K562 (cell line): Measurements from ENCODE around the gene ZNF385C. TPM values are rescaled to one million over a fixed set of nuclear protein-coding genes. Genes with fewer than 3 reads are reported as not detected.

Experiments
- BCL6 ChIP-seq: fragments of 250-450 bp; sonication (Bioruptor Pico); IDR thresholded peaks from 2 replicates; pipeline ENCODE4 v1.4.0; 2020
- GATAD2A ChIP-seq: fragments of 450-650 bp; IDR thresholded peaks from 2 replicates; pipeline ENCODE4 v1.6.1; 2017
- GTF2E2 ChIP-seq: fragments of 200-800 bp; sonication (Bioruptor generic); IDR thresholded peaks from 2 replicates; pipeline ENCODE4 v1.6.1; 2016; ENCODE audit warnings: missing genetic modification characterization, missing compliant biosample characterization
- KLF16 ChIP-seq: IDR thresholded peaks from 2 replicates; pipeline ENCODE4 v1.6.1; 2016; ENCODE audit warnings: antibody characterized with exemption
- MGA ChIP-seq: fragments of 450-650 bp; IDR thresholded peaks from 2 replicates; pipeline ENCODE4 v1.6.1; 2016; ENCODE audit warnings: mild to moderate bottlenecking, moderate library complexity
- RUNX1 ChIP-seq: sonication (generic); IDR thresholded peaks from 2 replicates; pipeline ENCODE4 v1.6.1; 2016; ENCODE audit warnings: antibody characterized with exemption, low read depth
- TCF3 ChIP-seq: sonication (generic); formaldehyde crosslinking; IDR thresholded peaks from 2 replicates; pipeline ENCODE4 v1.4.0; 2020; ENCODE audit warnings: mild to moderate bottlenecking, missing genetic modification reagents
- polyA plus RNA-seq, 8 experiments: library from polyadenylated mRNA; depleted of rRNA in 4 of 8; stranded (reverse) in 5 of 8; unstranded in 3 of 8; fragments of >200 nt; fragmentation: Nextera tagmentation in 2 of 8; fragmentation: Illumina TruSeq in 1 of 8; extraction: Ambion mirVana in 2 of 8; extraction: Trizol in 1 of 8; gene quantifications; 2 replicates each; pipeline versions ENCODE4 v1.2.1 to v1.2.3, GENCODE V29; 2011 to 2014; ENCODE audit warnings: inconsistent platforms in 1 of 8, missing spikeins in 1 of 8
- total RNA-seq, 7 experiments: library from RNA; depleted of rRNA in 6 of 7; stranded (reverse); fragments of >200 nt in 6 of 7; fragmentation: Illumina TruSeq in 2 of 7; extraction: Trizol in 2 of 7; gene quantifications; 2 replicates each; pipeline versions ENCODE4 v1.2.1 to v1.2.3, GENCODE V29; 2011 to 2021; ENCODE audit warnings: low replicate concordance in 1 of 7
- TF ChIP-seq, protein P1 (sequence below), 2 experiments: fragments of 450-650 bp; IDR thresholded peaks; 2 replicates each; pipeline ENCODE4 v1.6.1; 2016
- TF ChIP-seq, protein P2 (sequence below): fragments of 250-450 bp; sonication (Bioruptor Pico); IDR thresholded peaks from 2 replicates; pipeline ENCODE4 v1.5.1; 2021; ENCODE audit warnings: mild to moderate bottlenecking

The ZNF385C gene
- total and polyA plus RNA-seq, 9 of the 15 experiments (the other 6 are each of a cell fraction or from before 2014, with no cell fraction given), result 0.03 to 0.35 (median 0.18) TPM; not detected in 1

GRCh38 chr17:42135664-42136653 lies 37.7 kb upstream of the ZNF385C start (continued):
- TF ChIP-seq MGA (no peak), TCF3 (CRISPR knock-in tag) (no peak), GTF2E2 (tag) (no peak), KLF16 (no peak), BCL6 (CRISPR knock-in tag) (no peak), GATAD2A (no peak), RUNX1 (no peak)
- TF ChIP-seq, protein P1, sequence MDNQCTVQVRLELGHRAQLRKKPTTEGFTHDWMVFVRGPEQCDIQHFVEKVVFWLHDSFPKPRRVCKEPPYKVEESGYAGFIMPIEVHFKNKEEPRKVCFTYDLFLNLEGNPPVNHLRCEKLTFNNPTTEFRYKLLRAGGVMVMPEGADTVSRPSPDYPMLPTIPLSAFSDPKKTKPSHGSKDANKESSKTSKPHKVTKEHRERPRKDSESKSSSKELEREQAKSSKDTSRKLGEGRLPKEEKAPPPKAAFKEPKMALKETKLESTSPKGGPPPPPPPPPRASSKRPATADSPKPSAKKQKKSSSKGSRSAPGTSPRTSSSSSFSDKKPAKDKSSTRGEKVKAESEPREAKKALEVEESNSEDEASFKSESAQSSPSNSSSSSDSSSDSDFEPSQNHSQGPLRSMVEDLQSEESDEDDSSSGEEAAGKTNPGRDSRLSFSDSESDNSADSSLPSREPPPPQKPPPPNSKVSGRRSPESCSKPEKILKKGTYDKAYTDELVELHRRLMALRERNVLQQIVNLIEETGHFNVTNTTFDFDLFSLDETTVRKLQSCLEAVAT (IDR thresholded peaks at IDR 0.05), result no peak
- TF ChIP-seq, protein P2, sequence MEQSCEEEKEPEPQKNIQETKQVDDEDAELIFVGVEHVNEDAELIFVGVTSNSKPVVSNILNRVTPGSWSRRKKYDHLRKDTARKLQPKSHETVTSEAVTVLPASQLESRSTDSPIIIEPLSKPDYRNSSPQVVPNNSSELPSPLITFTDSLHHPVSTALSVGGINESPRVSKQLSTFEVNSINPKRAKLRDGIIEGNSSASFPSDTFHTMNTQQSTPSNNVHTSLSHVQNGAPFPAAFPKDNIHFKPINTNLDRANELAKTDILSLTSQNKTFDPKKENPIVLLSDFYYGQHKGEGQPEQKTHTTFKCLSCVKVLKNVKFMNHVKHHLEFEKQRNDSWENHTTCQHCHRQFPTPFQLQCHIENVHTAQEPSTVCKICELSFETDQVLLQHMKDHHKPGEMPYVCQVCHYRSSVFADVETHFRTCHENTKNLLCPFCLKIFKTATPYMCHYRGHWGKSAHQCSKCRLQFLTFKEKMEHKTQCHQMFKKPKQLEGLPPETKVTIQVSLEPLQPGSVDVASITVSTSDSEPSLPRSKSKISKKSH (CRISPR knock-in tag), result no peak
